Gastroesophageal sphincter (tissue), 4 donors: ENCODE results near the gene CDC42BPA. TPM values are rescaled to one million over a fixed set of nuclear protein-coding genes. Genes with fewer than 3 reads are reported as not detected.
"Not testable (repeated sequence)": the region's sequence is repeated elsewhere in the genome, so short reads cannot be mapped to it uniquely, and the experiment has no call there.

ENCODE experiments used
- ATAC-seq: fragments of 150-250 bp; one replicate; pipeline ENCODE4 v1.9.1; 2016; ENCODE audit warnings: mild to moderate bottlenecking, moderate library complexity
- H3K27ac ChIP-seq, 4 donors: fragments of 200-600 bp; sonication (generic) in 3 of 4; 1 replicate in 3 of 4; 2 replicates in 1 of 4; pipeline ENCODE4 v1.5.1; 2016 to 2019
- H3K27me3 ChIP-seq: fragments of 200-600 bp; sonication (generic); one replicate; pipeline ENCODE4 v1.5.1; 2019
- H3K36me3 ChIP-seq, 2 donors: fragments of 200-600 bp; sonication (generic); one replicate each; pipeline ENCODE4 v1.5.1; 2019; ENCODE audit warnings: control low read depth in 1 of 2
- H3K4me1 ChIP-seq, 3 donors: fragments of 200-600 bp; sonication (generic); 1 replicate in 2 of 3; 2 replicates in 1 of 3; pipeline ENCODE4 v1.5.1; 2016 to 2019; ENCODE audit warnings: control low read depth in 2 of 3
- H3K4me3 ChIP-seq, 2 donors: fragments of 200-600 bp; sonication (generic); one replicate each; pipeline ENCODE4 v1.5.1; 2019; ENCODE audit warnings: mild to moderate bottlenecking in 1 of 2, moderate library complexity in 1 of 2
- H3K9me3 ChIP-seq, 3 donors: fragments of 200-600 bp; sonication (generic); one replicate each; pipeline ENCODE4 v1.5.1; 2017 to 2019; ENCODE audit warnings: control low read depth in 2 of 3
- CTCF ChIP-seq, 4 experiments: fragments of 200-600 bp in 2 of 4; fragments of 450-650 bp in 2 of 4; sonication (generic) in 1 of 4; IDR thresholded peaks; one replicate each; pipeline ENCODE4 v1.5.1; 2017 to 2019; ENCODE audit warnings: antibody characterized with exemption in 4 of 4, mild to moderate bottlenecking in 2 of 4, moderate library complexity in 2 of 4
- EP300 ChIP-seq: sonication (generic); formaldehyde crosslinking; IDR thresholded peaks from one replicate; pipeline ENCODE4 v1.6.1; 2017; ENCODE audit warnings: antibody characterized with exemption, mild to moderate bottlenecking
- POLR2A ChIP-seq, 2 donors: fragments of 450-650 bp; IDR thresholded peaks; one replicate each; pipeline ENCODE4 v1.6.1; 2017; ENCODE audit warnings: antibody characterized with exemption in 2 of 2, mild to moderate bottlenecking in 2 of 2, moderate library complexity in 1 of 2
- POLR2AphosphoS5 ChIP-seq: sonication (generic); formaldehyde crosslinking; IDR thresholded peaks from one replicate; pipeline ENCODE4 v1.6.1; 2017; ENCODE audit warnings: antibody characterized with exemption
- WGBS, 2 donors: methylation state at CpG; one replicate each; pipeline ENCODE4 v1.1.5; 2018; ENCODE audit warnings: low coverage in 1 of 2; 5-methylcytosine and 5-hydroxymethylcytosine counted together
- total RNA-seq, 4 donors: library from RNA; depleted of rRNA; stranded (reverse); fragments of >200 nt; gene quantifications; one replicate each; pipeline ENCODE4 v1.1.0, GENCODE V29; 2016

The CDC42BPA gene
- total RNA-seq, 4 donors from 2014 or later, result 60.7 to 92.1 (median 74.1) TPM

- no peak overlapping the region for H3K27ac ChIP-seq
- H3K27me3 ChIP-seq, result no peaks in the 10 kb centered on the region
- no peaks in the 10 kb centered on the region for H3K9me3 ChIP-seq
- no peak overlapping the region for H3K4me3 ChIP-seq
- no peak for ATAC-seq
- WGBS, 2 donors, result 86 to 94% methylated on average over 6 to 9 of the region's 15 CpGs
- TF ChIP-seq EP300 (no peak), CTCF (IDR thresholded peaks at IDR 0.05) (no peak), POLR2A (IDR thresholded peaks at IDR 0.05) (no peak), POLR2AphosphoS5 (no peak)
- H3K4me1 ChIP-seq, result peaks cover 0 to 13% (median 4%) of the 10 kb centered on the region in 3 donors
- H3K36me3 ChIP-seq, result no peaks in the 10 kb centered on the region
Observed at GRCh38 chr1:227355542-227356245, 37.4 kb upstream of the CDC42BPA start.

- Histone ChIP-seq H3K4me3 (no peak overlapping the region), H3K27ac (no peak overlapping the region), H3K9me3 (no peaks in the 10 kb centered on the region), H3K4me1 (peaks cover 0 to 13% (median 4%) of the 10 kb centered on the region in 3 donors), H3K36me3 (no peaks in the 10 kb centered on the region), H3K27me3 (no peaks in the 10 kb centered on the region)
- TF ChIP-seq POLR2A (IDR thresholded peaks at IDR 0.05) (no peak), EP300 (no peak), CTCF (IDR thresholded peaks at IDR 0.05) (no peak), POLR2AphosphoS5 (no peak)
- no peak for ATAC-seq
- 81 to 90% methylated on average over 4 of the region's 4 CpGs for WGBS, 2 donors
Observed at GRCh38 chr1:227353186-227353585, 34.9 kb upstream of the CDC42BPA start.

GRCh38 chr1:227352164-227352563, 33.9 kb upstream of the CDC42BPA start:
- H3K4me1 ChIP-seq, result peaks cover 0 to 13% (median 4%) of the 10 kb centered on the region in 3 donors
- H3K27me3 ChIP-seq, H3K9me3 ChIP-seq, H3K27ac ChIP-seq, ATAC-seq, H3K36me3 ChIP-seq, H3K4me3 ChIP-seq: not testable (repeated sequence)
- 100% methylated on average over 2 of the region's 2 CpGs; no CpG with 5 or more reads in 1 of the 2 donors for WGBS, 2 donors

- Histone ChIP-seq H3K9me3 (no peaks in the 10 kb centered on the region), H3K27ac (no peak overlapping the region), H3K27me3 (no peaks in the 10 kb centered on the region), H3K4me3 (no peak overlapping the region), H3K36me3 (no peaks in the 10 kb centered on the region), H3K4me1 (peaks cover 0 to 13% (median 4%) of the 10 kb centered on the region in 3 donors)
- TF ChIP-seq CTCF (IDR thresholded peaks at IDR 0.05), result no peak
- no peak for TF ChIP-seq POLR2A (IDR thresholded peaks at IDR 0.05)
- no peak for TF ChIP-seq EP300
- no peak for TF ChIP-seq POLR2AphosphoS5
- no peak for ATAC-seq
- 0% methylated on average over 1 of the region's 1 CpG; no CpG with 5 or more reads in 1 of the 2 donors for WGBS, 2 donors
Observed at GRCh38 chr1:227351443-227351842, 33.2 kb upstream of the CDC42BPA start.

- WGBS, 2 donors, result 92 to 93% methylated on average over 1 to 3 of the region's 3 CpGs
- TF ChIP-seq POLR2AphosphoS5 (no peak), CTCF (IDR thresholded peaks at IDR 0.05) (no peak), EP300 (no peak), POLR2A (IDR thresholded peaks at IDR 0.05) (no peak)
- no peak overlapping the region for H3K4me3 ChIP-seq
Observed at GRCh38 chr1:227349967-227350366, 31.7 kb upstream of the CDC42BPA start.

More at GRCh38 chr1:227349967-227350366, 31.7 kb upstream of the CDC42BPA start:
- no peaks in the 10 kb centered on the region for H3K9me3 ChIP-seq
- H3K4me1 ChIP-seq, result peaks cover 0 to 13% (median 4%) of the 10 kb centered on the region in 3 donors
- H3K36me3 ChIP-seq, result no peaks in the 10 kb centered on the region
- no peak overlapping the region for H3K27ac ChIP-seq
- no peak for ATAC-seq
- H3K27me3 ChIP-seq, result no peaks in the 10 kb centered on the region
